Gastroesophageal sphincter (tissue), 3 donors: ENCODE results near the gene ASB16.
A peak's percentile ranks its signal among the peaks of the same experiment; 100 is the strongest.

Experiments
- CTCF ChIP-seq, 4 experiments: fragments of 200-600 bp in 2 of 4; fragments of 450-650 bp in 2 of 4; sonication (generic) in 1 of 4; IDR thresholded peaks; one replicate each; pipeline ENCODE4 v1.5.1; 2017 to 2019; ENCODE audit warnings: antibody characterized with exemption in 4 of 4, mild to moderate bottlenecking in 2 of 4, moderate library complexity in 2 of 4
- EP300 ChIP-seq: sonication (generic); formaldehyde crosslinking; IDR thresholded peaks from one replicate; pipeline ENCODE4 v1.6.1; 2017; ENCODE audit warnings: antibody characterized with exemption, mild to moderate bottlenecking
- POLR2A ChIP-seq, 2 donors: fragments of 450-650 bp; IDR thresholded peaks; one replicate each; pipeline ENCODE4 v1.6.1; 2017; ENCODE audit warnings: antibody characterized with exemption in 2 of 2, mild to moderate bottlenecking in 2 of 2, moderate library complexity in 1 of 2
- POLR2AphosphoS5 ChIP-seq: sonication (generic); formaldehyde crosslinking; IDR thresholded peaks from one replicate; pipeline ENCODE4 v1.6.1; 2017; ENCODE audit warnings: antibody characterized with exemption

GRCh38 chr17:44223541-44224071 lies 53.1 kb downstream of the ASB16 start:
- TF ChIP-seq CTCF (IDR thresholded peaks at IDR 0.05), result no peak
- no peak for TF ChIP-seq EP300
- no peak for TF ChIP-seq POLR2A (IDR thresholded peaks at IDR 0.05)
- peak; percentile 49 for TF ChIP-seq POLR2AphosphoS5
